GM19351 (cell line): ENCODE measurements around the gene GRK5.

Experiments used
- ATAC-seq: cut with Tn5 transposase; IDR thresholded peaks from one replicate; pipeline ENCODE4 v1.9.1; 2021; ENCODE audit warnings: mild to moderate bottlenecking, moderate library complexity; ENCODE audit not compliant: unreplicated experiment

The GRK5 gene

DNA sequence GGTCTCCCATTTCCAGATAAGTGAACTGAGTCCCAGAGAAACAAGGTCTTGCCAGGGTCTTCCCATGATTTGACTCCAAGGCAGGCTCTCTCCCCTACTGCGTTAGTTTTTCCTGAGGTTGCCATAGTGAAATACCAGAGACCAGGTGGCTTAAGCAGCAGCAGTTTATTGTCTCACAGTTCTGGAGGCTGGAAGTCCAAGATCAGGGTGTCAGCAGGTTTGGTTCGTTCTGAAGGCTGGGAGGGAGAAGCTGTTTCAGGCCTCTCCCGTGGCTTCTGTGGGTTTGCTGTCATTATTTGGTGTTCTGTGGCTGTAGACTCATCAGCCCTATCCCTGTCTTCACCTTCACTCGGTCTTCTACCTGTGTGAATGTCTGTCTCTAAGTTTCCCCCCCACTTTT lies 129.9 kb downstream of the GRK5 start:
- ATAC-seq = no peak

- no peak for ATAC-seq
Observed at GRCh38 chr10:119337796-119338432, 130.5 kb downstream of the GRK5 start.

- ATAC-seq = no peak
Observed at GRCh38 chr10:119339109-119339508, 131.7 kb downstream of the GRK5 start.

DNA sequence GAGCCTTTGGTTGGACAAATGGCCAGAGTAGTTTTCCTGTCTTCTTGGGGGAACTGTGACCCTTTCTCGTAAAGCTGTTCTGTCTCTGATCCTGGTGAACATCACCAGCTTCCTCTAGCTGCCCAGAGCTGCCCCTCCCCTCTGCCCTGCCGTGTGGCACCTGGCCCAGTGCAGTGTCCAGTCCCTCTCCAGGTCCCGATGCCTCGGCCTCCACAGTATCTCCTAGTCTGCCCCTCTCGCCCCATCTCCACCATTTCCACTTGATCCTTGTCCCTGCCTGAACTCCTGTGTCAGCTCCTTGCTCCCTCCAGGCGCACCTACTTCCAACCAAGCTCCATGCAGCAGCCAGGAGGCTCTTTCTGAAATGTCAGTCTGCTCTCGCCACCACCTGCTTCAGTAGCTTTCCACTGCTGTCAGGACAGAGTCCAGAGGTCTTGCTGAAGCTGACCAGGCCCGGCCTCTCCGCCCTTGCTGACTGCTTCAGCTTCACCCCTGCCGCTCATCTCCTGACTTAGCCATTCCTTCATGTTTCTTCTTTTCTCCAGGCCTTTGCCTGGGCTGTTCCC lies 133.6 kb downstream of the GRK5 start:
- no peak for ATAC-seq

- no peak for ATAC-seq
Observed at GRCh38 chr10:119341459-119342301, 134.3 kb downstream of the GRK5 start.

- no peak for ATAC-seq
Observed at GRCh38 chr10:119342335-119342734, 135.0 kb downstream of the GRK5 start.

DNA sequence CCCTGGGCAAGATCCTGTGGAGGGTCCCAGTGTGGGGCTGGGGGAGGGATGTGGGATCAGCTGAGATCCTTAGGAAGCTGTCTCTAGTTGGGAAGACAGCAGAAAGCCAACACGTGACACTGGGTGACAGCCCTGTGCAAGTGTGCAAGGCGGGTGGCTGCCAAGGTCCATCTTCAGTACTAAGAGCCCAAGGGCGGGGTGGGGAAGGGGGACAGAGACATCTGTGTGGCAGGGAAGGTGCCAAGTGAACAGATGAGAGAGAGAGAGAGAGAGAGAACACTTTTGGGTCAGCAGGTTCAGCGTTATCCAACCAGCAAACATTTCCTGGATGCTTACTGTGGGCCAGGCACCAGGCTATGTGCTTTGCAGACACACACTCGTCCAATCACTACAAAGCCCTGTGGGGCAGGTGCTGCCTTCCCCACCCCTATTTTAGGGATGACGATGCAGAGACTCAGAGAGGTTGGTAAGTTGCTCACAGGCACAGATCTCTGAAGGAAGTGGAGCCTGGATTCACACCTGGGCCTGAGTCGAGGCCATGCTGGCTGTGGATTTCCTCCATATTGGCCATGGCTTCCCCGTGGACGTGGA lies 135.7 kb downstream of the GRK5 start:
- ATAC-seq = no peak

DNA sequence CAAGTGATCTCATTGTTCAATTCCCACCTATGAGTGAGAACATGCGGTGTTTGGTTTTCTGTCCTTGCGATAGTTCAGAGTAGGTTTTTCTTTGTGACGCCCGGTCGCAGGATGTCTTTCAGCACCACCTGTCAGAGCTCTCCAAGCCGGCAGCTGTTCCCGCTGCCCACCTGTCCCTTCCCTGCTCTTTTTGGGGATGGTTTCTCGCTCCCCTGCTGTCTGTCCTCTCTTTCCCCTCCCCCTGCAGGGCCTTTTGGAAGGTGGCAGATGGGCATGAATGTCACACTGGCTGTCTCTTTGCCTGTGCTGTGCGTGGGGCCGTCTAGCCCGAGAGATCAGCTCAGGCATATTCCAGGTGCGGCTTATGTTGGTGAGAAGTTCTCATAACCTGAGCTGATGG lies 137.0 kb downstream of the GRK5 start:
- no peak for ATAC-seq

DNA sequence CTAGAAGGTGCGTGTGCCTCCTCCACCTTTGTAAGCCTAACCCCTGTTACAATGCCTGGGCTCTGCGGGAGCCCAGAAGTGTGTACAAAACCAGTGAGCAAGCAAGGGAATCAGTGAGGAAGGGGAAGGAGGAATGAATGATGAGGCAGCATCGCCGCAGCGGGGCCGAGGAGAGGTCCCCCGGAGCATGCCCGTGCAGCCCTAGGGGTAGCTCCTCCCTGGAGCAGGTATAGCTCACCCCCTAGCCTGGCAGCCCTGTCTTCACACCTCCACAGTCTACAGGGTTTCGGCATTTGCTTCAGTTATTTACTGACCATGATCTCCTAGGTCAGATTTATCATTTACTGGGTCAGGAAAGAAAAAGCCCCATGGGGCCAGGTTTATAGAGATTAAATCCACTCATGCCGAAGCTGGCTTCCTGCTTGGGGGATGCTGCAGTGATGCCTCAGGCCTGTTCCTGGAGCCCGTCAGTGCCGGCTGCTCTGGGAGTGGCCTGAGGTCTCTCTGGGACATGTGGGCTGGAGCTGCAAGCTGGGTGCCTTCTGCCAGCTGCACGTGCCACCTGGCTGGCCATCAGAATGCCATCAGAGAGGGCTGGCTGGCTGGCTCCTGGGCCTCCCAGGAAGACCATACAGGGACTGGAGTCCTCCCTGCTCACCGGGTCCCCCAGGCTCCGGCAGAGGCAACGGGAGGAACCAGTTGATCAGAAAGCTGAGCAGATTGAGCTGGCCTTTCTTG lies 138.9 kb downstream of the GRK5 start:
- ATAC-seq = no peak

DNA sequence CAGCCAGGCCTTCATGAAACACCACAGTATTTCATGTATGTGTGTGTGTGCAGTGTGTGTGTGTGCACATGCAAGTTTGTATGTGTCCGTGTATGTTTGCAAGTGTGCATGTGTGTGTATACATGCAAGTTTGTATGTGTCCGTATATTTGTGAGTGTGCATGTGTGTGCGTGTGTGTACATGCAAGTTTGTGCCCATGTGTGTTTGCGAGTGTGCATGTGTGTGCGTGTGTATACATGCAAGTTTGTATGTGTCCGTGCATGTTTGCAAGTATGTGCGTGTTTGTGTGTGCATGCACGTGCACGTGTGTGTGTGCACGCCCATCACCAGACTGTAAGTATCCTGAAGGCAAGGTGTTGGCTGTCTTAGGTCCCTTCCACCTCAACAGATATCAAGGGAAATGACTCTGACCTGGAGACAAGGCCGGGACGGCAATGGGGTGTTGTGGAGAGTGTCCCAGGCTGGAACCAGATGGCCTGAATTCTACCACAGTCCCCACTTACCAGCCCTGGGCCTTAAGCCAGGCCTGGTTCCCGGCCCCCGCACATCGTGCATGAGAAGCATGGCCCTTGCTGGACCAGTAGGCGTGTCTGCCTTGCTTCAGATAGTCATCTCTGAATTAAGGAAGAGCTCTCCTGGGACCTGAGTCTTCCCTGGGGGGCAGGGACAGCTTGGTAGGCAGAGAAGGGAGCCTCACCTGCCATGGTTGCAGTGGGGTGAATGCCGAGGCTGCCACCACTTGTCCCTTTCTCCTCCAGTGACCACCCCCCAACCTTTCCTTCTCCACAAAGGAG lies 140.0 kb downstream of the GRK5 start:
- ATAC-seq = no peak

DNA sequence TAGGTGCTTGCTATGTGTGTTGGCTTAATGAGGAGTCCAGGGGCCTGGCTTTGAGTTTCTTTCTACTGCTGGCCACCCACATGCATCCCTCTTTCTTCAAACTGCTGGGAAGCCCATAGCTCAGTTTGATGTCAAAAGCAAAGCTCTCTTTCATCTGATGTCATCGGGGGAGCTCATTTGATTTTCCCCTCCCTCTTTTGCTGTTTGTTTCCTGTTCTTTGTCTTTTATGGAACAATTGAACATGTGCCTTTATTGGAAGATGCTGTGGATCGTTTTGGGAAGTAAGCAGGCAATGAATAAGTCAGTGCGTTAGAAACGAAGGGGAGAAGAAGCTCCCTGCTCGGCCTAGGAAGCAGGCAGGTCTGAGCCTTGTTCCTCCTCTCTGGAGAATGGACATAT lies 140.7 kb downstream of the GRK5 start:
- no peak for ATAC-seq

- ATAC-seq = no peak
Observed at GRCh38 chr10:119348516-119349240, 141.3 kb downstream of the GRK5 start.

DNA sequence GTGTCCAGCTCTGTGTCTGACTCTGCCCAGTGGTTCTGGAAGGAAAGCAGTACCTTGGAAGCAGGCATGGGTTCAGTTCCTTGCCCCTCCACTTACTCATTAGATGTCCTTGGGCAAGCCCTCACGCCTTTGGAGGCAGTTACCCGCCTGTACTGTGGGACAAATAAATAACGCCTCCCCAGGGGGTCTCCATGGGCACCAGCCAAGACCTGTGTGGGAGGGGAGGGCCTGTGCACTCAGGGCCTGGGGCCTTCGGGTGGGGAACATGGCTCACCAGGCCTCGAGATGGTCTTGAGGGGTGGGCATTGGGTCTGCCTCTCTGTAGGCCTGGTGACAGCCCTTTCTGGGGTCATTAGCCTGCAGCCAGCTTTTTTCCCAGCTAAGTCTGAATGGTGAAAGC lies 142.0 kb downstream of the GRK5 start:
- no peak for ATAC-seq

DNA sequence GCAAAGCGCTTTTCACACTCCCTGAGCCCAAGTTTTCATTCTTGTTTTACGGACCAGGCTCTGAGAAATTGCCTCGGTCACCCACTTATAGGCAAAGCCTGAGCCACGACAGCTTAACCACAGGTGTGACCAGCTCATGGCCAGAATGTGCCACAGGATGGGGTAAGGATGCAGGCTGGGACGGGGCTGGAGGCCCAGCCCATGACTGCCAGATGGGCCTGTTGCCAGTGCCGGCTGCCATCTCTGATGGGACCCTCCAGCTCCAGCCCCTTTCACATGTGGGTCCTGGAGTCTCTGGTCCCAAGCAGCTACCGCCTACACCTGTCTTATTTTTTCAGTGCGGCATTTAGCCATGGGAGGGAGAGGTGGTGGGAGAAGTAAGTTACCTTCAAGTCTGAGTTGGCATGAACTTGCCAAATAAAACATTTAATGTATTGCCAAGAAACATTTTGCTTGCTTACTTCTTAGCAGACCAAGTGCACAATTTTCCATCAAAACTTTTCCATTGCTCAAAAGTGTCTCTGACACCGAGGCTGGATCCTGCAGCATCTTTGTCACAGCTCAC lies 142.6 kb downstream of the GRK5 start:
- ATAC-seq = no peak

DNA sequence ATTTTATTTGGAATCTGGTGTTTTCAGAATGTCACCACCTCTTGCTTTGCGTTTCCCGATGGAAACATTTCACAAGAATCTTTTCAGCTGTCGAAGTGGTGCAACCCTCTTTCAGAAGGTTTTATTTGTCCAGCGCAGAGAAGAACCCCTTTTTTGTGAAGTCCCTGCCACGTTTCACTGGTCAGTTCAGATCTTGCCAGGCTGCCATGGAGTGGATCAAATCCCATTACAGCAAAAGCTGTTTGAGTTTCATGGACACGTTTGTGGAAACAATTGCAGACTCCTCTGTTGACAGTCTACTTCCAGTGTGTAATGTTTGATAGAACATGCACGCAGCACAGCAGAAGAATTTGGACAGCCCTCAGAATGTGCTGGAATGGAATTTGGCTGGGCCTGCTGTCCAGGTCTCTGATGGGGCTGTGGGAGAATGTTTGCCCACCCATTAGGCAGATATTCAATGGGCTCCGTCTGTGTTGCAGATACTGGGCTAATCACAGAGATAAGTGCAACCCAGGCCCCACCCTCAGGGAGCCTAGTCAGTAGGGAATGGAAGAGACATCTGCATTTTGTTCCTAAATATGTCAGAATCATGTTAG lies 143.2 kb downstream of the GRK5 start:
- no peak for ATAC-seq

GRCh38 chr10:119351189-119351588 lies 143.8 kb downstream of the GRK5 start:
- ATAC-seq = no peak

- no peak for ATAC-seq
Observed at GRCh38 chr10:119352042-119352441, 144.7 kb downstream of the GRK5 start.

DNA sequence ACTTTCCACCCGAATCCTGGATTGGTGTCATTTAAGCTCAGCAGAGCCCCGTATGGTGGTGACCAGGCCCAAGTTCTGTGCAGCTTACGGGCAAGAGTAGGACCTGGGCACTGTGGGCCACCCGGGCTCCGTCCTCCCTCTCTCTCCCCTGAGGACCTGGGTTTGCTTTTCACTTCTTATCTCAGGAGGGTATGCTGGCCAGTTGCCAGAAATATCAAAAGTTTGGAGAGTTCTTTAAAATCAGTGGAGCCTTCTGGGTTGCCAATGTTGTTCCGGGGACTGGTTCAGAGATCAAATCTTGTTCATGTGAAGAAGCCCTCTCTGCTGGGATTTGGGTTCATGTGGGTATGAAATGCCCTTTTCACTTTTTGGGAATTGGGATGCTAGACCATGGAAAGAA lies 145.4 kb downstream of the GRK5 start:
- ATAC-seq = no peak

- ATAC-seq = no peak
Observed at GRCh38 chr10:119353421-119353820, 146.1 kb downstream of the GRK5 start.
